GM18507 (cell line): ENCODE measurements around the gene SLC1A2.
A peak's percentile ranks its signal among the peaks of the same experiment; 100 is the strongest.

Experiments
- DNase-seq: peaks from one replicate; pipeline ENCODE4 v3.0.0; 2011; ENCODE audit warnings: low read depth; ENCODE audit not compliant: insufficient read length; ENCODE audit errors: extremely low spot score
- FAIRE-seq: peaks from 2 replicates; lab custom pipeline; 2011; peaks lifted over from hg19 to GRCh38; lab: Jason Lieb, UNC

SLC1A2 gene

GRCh38 chr11:35335226-35335625 is 84.1 kb downstream of the SLC1A2 start:
- DNase-seq (no peak), FAIRE-seq (no peak)

GRCh38 chr11:35334385-35335090 is 84.8 kb downstream of the SLC1A2 start:
- FAIRE-seq (peak; percentile 84), DNase-seq (peak; percentile 40)

DNA sequence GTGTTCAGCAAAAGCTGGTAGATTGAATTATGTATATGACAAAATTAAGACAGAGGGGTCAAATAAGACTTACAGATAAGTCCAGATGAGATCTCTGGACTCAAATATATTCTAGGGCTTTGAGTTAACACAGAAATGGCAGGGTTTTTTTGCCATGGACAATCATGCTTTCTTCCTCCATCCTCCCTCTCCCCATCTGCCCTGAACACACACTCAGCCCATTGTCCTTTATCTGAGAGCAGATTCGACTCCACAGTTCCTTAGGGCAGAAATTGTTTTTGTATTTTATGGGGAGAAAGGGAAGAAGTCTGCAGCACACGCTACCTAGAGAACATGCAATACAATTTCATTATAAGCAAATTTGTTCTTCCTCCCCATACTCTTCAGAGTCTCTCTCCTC is 86.8 kb downstream of the SLC1A2 start:
- FAIRE-seq = no peak
- no peak for DNase-seq

GRCh38 chr11:35330931-35331330 is 88.4 kb downstream of the SLC1A2 start:
- DNase-seq (no peak), FAIRE-seq (peak; percentile 80)

DNA sequence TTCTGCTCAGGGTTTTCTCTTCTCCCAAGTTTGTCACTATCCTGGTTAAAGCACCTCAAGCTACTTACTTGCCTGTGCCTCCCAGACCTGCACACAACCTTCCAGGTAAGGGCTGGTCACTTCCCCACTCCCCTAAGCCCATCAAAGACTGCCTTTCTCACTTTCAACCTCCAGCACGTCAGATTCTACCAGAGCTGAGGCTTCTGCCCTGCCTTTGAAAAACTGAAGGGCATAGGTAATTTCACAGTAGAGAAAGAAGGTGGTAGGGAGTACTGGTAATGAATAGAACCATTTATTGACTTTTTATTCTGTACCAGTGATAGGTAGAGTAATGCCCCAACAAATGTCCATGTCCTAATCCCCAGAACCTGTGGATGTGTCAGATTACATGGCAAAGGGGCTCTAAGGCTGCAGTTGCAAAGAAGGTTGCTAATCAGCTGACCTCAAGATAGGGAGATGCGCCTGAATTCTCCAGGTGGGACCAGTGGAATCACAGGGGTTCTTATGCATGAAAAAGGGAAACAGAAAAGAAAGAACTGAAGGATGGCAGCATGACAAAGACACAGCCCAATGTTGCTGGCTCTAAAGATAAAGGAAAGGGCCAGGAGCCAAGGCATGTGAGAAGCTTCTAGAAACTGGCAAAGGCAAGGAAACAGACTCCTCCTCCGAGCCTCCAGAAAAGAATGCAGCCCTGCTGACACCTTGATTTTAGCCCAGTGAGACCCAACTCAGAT is 89.0 kb downstream of the SLC1A2 start:
- FAIRE-seq (no peak), DNase-seq (no peak)

GRCh38 chr11:35327829-35328228 is 91.5 kb downstream of the SLC1A2 start:
- FAIRE-seq (no peak), DNase-seq (no peak)

GRCh38 chr11:35326266-35326879 is 93.0 kb downstream of the SLC1A2 start:
- no peak for FAIRE-seq

DNA sequence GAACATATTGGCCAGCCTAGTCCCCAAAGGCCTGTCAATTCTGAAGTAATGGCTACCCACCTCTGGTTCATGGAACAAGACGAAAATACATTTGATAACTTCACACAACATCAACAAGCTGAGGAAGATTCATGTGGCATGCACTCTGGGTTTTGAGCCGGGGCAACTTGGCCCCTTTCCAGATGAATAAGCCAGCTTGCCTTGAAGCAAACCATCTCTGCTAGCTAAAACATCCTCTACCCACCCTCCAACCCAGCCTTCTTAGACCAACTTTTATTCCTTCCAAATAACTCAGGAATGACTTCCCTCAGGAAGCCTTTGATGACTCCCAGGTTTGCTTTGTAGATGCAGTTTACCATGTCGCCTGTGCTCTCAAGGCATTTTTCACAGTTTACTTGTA is 94.4 kb downstream of the SLC1A2 start:
- FAIRE-seq (no peak), DNase-seq (no peak)

More at GRCh38 chr11:35326266-35326879, 93.0 kb downstream of the SLC1A2 start:
- no peak for DNase-seq

DNA sequence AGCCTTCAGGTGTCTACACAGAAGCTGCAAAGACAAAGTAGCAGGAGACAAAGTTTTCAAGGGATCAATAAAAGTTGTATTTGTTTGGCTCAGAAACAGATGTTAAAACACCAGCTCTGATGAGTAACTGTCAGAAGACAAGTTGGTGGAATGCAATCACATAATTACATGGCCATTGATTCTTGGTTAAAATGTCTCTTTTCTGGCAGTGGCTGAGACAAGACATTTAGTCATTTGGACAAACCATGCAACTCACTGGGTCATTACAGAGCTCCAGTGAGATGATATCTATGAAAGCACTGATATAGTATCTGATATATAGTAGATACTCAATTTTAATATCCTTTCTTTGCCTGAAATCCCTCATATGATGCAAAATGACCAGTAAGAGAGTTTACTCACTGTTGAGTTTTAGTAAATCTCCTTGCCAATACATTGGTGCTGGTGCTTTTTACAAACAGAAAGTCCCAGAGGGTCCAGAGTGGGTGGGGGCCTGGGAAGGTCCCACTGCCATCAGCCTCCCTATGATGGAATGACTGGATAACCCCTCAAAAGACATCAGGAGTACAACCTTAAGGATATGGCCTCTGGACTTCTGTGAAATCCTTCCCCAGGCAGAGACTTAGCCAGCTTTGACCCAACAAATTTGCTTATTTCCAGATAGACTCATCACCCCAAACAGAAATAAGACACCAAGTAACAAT is 95.0 kb downstream of the SLC1A2 start:
- FAIRE-seq (no peak), DNase-seq (no peak)

GRCh38 chr11:35323076-35323868 is 96.1 kb downstream of the SLC1A2 start:
- no peak for FAIRE-seq
- DNase-seq = no peak

- DNase-seq (no peak), FAIRE-seq (no peak)
Observed at GRCh38 chr11:35322318-35322979, 96.9 kb downstream of the SLC1A2 start.

- FAIRE-seq (no peak), DNase-seq (no peak)
Observed at GRCh38 chr11:35321532-35322317, 97.6 kb downstream of the SLC1A2 start.

DNA sequence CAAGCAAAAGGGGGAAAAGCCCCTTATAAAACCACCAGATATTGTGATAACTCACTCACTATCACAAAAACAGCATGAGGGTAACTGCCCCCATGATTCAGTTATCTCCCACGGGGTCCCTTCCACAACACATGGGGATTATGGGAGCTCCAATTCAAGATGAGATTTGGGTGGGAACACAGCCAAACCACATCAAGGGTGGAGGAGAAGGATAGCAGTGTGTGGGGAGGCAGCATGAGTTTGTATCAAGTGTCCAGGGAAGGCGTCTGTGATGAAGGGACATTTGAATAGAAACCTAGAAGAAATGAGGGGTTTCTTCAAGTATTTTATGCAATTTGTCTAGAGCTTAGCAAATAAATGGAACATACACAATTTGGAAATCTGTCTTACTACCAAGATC is 98.2 kb downstream of the SLC1A2 start:
- DNase-seq = no peak
- FAIRE-seq = no peak

- DNase-seq (no peak), FAIRE-seq (no peak)
Observed at GRCh38 chr11:35318977-35319925, 100.1 kb downstream of the SLC1A2 start.

DNA sequence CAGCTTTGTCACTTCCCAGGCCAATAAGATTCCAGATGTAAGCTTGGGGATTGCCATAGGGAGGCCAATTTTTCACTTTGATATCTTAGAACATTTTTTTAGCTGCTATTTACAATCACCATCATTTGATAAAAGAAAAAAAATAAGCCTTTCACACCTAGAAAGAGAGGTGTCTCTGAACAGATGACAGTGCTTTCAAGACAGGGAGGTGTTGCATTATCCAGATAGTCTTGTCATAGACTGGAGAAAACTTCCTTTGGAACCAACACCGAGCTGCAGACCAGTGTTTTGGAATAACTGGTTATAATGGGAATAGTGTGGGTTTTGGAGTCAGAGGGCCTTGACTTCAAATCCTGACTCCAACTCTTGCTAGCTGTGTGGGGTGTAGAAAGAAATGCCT is 101.0 kb downstream of the SLC1A2 start:
- DNase-seq = no peak
- no peak for FAIRE-seq

GRCh38 chr11:35317253-35317652 is 102.1 kb downstream of the SLC1A2 start:
- no peak for FAIRE-seq
- no peak for DNase-seq

DNA sequence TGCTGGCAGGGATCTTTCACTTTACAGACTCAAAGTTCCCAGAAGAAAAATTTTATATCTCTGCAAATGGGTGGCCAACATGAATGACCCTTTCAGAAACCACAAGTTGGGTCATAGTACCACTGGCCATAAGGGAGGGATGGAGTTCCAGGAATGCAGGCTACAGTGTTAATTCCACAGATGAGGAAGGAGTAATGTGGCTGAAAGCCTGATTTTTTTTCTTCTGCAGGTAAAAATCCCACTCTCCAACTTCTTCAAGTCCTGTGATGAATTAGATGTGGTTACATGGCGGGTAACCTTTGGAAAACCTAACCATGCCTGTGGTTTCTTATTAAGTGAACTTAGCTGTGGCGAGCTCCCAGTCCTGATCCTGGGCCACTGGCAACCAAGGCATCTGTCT is 103.2 kb downstream of the SLC1A2 start:
- DNase-seq = no peak
- no peak for FAIRE-seq
